Hematopoietic multipotent progenitor cell treated with erythropoietin and hydrocortisone succinate and interleukin-3 and kit ligand, for 15 days (in vitro differentiated cells): ENCODE data around the gene STARD3NL.

Source experiments
- DNase-seq: peaks from one replicate; pipeline ENCODE4 v3.0.0-alpha.2; 2015; ENCODE audit warnings: low spot score

The STARD3NL gene

DNA sequence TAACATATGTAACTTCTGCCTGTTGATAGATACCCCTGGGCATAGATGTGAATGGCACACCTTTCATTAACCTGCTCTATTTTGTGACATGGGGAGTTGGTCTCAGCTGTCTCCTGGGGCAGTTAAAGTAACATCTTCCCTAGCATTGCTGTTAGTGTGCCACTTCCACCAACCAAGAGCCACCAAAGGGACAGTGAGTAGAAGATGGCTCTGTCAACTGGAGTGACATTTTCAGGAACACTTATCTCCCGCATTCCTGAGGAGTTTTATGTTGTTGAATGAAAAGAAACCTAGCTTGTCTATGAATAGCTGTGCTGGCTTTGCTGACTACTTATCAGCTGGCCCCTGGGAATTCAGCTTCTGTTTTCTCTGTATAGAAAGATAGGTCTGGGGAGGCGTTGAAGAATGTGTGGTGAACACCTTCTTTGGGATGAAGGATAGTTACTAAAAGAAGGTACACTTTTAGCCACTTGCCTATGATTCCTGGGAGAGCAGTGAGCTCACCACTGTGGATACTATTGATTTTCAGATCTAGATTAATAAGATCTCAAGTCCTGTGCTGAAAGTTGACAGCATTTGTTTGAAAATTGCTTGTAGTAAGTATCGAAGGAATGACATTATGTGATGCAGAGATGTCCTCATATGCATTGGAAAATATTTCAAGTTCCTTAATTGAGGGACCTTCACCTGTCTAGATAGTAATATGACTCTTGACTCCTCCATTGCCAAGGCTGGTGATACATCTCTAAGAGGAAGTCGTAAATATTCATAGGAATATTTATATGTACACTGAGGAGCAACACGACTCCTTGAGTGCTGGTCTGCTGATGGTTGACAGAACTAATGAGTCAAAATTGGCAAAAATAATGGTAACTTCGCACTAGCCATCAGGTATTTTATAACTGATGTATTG lies 7.6 kb downstream of the STARD3NL start:
- no peak for DNase-seq

DNA sequence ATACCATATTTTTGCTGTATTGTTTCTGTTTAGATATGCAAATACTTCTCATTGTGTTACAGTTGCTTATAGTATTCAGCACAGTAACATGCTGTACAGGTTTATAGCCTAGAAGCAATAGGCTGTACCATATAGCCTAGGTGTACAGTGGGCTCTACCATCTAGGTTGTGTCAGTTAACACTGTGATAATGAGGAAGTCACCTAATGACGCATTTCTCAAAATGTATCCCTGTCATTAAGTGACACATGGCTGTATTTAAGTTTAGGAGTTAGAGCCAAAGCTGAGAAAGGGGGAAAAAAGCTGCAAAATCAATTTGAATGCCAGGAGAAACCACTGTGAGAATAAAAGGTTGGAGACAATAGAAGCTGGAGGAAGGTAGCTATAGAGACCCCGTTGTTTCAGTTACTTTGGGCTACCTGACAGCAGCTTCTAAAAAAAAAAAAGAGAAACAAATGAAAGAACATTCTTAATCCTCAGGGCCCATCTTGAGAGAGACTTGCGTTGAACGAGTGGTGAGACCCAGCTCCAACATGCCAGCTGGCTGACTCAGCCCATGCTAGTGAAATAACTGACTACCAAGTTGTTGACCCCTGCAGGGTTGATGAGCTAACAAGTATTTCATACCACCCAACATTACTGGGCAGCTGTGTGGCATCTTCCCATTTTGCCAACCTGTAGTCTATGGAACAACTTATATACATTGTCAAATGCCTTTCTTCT lies 8.7 kb downstream of the STARD3NL start:
- no peak for DNase-seq

DNA sequence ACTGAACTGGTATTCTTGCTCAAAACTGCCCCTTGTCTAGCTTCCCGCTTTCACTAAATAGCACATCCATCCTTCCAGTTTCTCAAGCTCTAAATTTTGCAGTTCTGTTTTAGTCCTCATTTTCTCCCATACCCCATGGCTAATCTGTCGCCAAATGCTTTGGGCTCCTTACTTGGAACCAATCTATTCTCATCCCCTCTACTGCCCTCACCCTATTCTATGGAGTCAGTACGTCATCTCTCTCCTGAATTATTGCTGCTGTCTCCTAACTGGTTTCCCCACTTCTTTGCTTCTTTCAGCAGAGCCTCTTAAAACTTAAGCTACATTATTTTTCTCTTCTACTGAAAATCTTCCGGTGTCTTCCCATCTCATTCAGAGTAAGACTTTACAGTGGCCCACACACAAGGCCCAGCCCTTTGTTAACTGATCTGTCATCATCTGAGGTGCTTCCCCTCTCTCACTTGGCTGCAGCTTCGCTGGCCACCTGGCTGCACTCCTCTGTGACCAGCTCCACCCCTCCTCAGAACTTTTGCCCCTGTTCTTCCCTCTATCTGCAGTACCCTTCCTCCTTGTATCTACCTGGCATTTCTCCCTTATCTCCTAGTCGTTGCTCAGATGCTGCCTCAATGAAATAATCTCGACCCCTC lies 9.9 kb downstream of the STARD3NL start:
- DNase-seq, result no peak

DNA sequence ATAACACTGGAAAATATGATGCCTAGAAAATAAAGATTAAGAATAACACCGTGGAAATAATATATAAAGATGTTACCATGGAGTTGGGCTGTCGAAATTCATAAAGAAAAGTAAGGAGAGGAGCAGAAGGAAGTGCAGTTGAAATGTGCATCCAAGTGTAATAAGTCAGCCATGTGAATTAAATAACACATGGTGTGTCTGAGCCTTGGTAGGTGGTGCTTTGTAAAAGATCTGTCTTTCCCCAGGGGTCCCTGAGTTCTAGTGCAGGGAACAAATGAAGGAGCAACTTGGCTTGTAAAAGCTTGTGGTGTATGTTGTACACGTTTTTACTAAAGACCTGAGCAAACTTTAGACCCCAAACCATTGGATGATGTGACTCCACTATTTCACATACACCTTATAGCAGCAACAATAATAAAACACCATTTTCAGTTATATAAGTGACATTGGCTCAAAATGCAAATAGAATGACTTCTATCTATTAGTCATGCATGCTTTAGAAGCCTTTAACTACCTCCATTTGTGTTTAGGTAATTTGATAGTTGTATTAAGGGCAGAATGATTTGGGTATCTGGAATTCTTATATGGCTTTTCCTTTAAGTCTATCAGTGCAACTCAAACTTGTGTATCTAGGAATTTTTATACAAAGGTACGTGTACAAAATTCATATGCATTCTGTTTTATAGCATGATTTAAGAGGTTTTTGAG lies 11.3 kb downstream of the STARD3NL start:
- DNase-seq, result no peak

DNA sequence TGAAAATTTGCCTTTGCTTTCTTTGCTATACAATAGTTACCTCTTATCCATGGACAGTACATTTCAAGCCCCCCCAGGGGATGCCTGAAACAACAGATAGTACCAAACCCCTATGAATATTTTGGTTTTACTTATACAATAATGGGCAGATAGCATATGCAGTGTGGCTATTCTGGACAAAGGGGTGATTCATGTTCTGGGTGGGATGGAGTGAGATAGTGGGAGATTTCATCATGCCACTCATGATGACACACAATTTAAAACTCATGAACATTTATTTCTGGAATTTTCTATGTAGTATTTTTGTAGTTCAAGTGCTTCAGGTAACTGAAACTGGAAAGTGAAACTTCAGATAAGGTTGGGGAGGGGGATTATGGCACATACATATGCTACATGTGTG lies 12.0 kb downstream of the STARD3NL start:
- no peak for DNase-seq

DNA sequence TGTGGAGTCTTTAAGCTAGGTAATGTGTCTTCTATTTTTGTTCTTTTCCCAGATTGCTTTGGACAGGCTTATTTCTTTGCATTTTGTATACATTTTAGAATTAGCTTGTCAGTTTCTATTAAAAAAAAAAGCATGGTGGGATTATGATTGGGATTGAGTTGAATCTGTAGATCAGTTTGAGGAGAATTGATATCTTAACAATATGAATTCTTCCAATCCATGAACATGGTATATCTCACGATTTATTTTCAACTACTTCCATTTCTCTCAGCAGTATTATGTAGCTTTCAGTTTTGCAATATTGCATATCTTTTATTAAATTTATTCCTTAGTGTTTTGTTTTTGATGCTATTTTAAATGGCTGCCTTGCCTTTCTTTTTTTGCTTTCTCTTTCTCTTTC lies 13.7 kb downstream of the STARD3NL start:
- no peak for DNase-seq

DNA sequence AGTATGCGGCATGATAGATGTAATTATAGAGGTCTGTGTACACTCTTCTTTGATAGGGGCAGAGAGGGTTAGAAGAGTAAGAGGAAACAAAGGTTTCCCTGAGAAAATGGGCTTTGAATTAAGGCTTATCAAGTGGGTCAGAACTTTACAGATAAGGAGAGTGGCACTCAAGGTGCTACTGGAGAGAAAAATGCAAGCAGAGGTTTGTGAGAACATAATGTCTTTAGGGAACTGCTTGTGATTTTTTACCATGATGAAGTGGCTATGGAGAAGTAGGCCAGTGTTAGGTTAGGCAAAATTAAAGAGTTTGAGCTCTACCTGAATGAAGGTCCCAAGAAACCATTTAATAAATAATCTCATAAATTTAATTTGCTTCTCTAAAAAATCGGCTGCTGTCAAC lies 14.3 kb downstream of the STARD3NL start:
- DNase-seq, result no peak

DNA sequence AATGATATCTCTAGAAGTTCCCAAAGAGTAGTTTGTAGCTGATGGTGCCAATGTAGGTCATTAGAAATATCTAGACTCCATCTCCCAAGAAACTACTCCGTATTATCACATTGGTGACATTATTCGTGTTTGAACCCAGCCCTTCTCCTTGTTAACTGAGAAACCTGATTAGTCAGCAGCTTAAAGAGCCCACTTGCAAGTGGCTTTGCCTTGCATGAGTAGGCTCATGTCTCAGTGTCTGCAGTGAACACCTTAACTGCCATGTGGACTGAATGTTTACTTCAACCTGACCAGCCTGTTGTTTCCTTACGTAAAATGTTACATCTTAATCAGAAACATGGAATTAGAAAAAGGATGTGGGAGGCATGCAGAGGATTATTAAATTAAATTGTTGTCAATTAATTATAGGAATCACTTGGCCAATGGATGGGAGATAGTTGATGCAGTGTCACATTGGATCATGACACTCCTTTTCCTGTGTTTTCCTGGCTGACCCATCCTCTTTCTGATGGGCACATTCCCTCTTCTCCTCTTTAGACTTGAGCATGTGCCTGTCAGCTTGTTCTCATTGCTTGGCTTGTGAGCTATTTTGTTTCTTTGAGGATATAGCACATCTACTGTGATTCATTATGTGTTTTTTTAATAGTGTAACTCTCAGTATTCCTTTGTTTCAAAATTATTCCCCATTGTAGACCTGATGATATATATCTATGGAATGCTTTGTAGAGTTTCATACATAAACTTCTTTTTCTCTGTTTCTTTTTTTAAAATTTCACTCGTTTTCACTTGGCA lies 18.0 kb downstream of the STARD3NL start:
- DNase-seq, result no peak

DNA sequence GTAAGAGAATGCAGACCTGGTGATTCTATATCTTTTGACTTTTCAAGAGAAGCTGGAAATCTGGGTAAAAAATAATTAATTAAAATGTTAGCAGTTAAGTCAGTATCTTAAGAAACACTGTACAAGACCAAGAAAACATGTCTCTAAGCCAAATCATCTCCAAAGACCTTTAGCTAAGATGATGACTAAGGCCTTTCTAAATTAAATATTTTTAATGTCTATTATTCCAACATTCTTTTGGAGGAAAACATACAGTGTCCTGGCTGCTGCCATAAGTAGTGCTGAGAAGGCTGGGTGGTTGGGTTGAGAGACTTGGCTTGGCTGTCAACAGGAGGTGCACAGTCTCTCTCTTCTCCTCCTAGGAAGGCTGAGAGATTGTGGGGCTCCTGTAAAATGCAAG lies 20.3 kb downstream of the STARD3NL start:
- DNase-seq, result no peak

DNA sequence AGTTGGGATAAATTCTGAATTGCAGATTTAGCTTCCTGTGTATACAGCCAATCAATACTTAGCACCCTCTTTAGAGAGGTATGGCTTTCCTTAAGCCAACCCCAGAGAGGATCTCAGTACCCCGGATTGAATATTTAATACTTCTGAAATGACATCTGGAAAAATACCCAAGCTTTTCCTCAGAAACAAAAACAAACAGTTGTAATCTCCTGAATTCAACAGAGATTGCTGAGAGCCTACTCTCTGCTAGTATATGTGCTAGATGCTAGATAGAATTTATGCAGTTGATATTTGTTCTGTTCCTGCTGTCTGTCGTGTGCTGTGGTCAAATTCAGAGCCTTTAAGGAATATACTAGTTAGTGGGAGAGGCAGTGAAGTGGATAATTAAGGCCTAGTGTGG lies 21.1 kb downstream of the STARD3NL start:
- no peak for DNase-seq

DNA sequence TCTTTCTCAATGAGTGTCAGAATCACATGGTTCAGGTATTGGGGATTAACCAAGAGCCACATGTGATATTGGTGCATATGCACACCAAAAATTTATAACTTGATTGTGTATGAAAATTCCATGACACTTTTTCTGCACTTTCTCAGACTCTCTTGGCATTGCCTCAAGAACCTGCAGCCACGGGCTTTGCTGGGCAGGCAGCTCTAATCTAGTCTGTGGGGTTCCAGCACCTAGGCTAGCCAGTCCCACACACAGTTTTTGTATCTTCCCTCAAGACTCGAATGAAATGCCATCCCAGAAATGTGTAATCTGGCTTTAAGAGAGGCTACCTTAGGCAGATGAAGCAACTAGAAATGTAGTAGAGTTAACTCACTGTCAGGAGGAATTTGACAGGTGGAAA lies 21.7 kb downstream of the STARD3NL start:
- no peak for DNase-seq

DNA sequence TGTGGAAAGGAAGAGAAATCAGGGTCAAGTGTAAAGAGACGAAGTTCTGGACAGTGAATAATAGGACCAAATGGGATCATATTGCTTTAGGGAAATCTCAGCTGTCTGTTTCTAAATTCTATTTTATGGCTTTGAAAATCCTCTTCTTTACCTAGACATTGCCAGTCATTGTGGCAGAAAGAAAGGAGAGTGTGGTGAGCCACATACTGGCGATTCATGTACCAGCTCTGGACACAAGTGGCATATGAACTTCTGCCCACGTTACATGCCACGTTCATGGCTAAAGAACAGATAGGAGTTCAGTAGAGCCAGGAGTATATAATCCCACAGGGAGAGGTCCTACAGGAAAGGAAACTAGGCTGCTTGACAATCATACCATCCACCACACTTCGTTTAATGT lies 28.0 kb downstream of the STARD3NL start:
- DNase-seq, result no peak

DNA sequence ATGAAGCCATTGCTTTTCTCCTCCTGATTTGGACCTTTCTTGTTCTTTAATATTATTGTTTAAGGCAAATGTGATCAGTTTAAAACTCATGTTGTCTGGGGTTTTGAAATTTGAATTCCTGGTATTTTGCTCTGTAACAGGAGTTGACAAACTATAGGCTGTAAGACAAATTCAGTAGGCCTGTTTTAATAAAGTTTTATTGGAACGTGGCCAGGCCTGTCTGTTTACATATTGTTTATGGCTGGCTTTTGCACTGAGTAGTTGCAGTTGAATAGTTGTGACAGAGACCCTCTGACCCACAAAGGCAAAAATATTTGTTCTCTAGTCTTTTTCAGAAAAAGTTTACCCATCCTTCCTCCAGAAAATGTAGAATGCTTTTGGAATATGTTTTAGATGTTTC lies 29.8 kb downstream of the STARD3NL start:
- no peak for DNase-seq

DNA sequence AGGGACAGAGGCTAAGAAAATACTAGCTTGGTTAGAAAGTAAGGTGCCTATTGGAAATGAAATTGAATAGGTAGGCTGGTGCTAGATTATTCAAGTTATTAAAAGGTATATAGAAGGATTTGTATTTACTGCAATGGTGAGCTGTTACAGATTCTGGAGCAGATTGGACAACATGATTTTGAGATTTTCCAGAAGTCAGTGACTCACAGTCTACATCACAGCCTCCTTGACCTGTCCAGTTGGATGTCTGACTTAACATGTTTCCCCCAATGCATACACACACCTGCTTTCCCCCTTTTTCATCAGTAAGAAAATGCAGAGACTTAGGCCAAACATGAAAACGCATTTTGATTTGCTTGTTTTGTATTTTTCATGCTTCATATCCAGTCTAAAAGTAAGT lies 33.4 kb downstream of the STARD3NL start:
- DNase-seq, result no peak

DNA sequence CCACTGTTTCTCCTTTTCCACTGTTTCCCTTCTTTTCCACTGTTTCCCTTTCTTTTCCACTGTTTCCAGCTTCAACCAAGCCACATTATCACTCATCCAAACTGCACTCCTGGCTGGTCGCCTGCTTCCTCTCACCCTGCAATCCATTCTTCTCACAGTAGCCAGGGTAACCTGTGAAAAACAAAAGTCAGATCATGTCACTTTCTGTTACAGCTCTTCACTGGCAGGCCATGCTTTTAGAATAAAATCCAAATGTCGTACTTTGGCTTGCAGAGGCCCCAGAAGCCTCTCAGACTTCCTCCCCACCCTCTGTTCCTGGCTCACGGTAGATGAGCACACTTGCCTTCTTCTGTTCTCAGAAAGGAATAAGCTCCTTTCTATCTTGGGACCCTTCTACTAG lies 33.9 kb downstream of the STARD3NL start:
- DNase-seq, result no peak

DNA sequence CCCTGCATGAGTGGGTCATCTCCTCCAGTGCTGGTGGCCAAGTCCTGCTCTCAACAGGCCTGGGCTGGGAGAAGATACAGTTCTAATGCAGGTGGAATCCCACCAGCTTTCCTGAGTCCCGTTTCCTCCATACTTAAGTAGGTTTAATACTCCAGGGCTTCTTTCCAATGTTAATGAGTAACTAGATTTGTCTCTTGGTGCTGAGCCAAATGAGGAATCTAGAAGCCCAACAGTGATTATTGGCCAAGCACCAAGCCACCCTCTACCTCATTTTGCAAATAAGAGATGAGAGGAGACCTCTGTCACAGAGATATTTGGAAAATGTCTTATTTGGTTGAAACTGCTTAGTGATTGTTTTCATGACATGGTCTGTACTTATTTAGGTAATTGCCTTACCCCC lies 37.1 kb downstream of the STARD3NL start:
- DNase-seq, result no peak

DNA sequence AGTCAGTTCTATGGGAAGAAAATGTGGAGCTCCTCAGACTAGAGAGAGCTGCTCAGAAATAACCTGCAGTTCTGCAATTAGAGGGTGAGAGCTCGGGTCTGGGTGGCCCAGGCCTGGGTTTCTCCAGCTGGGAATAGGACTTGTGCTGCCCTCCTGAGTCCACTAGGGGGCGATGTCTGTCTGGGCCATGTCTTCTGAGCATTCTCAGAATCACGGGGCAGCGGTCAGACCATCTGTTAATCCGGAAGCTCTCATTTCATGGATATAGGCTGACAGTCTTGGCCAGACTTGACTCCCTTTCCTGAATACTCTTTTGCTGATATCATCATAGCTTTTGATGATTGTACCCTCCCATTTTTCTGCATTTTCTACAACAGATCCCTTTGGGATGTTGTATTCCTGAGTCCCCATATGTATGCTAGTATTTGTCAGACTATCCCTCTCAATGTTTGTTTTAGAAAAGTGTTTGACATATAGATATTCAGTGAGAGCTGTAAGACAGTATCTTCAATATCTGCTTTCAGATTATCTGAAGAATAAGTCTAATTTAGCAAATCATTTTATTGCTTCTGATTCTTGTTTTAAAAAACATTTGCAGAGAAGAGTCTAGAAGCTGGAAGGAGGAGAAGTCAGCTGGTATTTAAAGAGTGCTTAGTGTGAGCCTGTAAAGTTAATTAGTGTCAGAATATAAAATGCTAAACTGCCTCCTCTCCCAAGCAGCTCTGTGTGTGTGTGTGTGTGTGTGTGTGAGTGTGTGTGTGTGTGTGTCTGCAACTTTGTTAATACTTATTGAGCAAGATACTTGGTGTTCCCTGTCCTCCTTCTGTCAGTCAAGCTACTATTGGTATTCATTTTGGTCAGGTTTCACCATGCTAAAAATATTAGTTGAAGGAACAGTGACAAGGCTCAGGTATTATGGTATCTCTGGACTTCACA lies 38.0 kb downstream of the STARD3NL start:
- peak; percentile 73 for DNase-seq

DNA sequence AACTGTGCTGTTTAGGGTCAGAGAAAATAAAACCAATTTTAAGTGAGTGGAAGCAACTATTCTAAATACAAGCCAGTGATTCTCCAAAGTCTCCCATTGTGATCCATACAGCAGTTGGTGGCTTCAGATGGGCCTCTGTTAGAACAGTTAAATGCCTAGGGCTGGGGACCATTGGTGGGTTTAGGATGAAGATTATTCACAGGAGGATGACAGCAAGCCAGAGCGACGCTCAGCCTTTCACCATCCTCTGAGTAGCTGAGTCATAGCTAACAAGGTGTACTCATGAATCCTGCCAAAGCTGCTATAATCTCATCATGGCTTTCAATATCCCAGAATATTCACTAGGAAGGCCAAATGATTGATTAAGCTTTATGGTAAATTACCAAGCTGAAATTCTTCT lies 39.6 kb downstream of the STARD3NL start:
- no peak for DNase-seq

DNA sequence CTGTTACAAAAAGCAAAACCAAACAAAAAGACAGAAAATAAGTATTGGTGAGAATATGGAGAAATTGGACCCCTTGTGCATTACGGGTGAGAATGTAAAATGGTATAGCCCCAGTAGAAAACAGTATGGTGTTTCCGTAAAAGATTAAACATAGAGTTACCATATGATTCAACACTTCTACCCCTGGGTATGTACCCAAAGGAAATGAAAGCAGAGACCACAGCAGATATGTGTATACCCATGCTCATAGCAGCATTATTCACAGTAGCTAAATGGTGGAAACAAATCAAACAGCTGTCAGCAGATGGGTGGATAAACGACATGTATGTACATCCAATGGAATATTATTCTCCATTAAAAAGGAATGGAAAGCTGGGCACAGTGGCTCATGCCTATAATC lies 42.4 kb downstream of the STARD3NL start:
- no peak for DNase-seq

DNA sequence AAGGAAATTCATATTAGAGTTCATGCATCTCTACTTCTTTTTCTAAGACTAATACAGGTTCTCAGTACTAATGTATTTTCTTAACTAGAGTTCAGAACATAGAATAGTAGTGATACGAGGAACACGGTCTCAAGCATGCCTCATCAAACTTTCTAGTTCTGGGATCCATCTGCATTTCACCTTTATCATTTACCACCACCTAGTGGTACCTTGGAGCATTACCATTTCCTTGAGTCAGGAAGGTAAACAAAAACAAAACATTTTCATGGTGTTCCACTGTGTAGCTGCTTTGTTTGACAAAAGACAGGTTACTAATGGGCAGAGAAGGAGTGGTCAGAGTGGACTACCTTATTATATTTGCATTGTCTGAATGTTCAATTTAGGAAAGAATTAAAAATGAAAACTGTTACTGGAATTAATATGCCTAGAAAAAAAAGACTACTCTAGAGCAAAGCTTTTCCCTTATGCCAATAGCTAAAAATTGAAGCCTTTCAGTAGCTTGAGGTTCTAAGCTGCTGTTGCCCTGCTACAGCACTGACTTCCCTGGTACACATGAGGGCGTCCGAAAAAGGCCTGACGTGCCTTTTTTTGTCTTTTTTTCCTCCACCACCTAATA lies 44.5 kb downstream of the STARD3NL start:
- peak; percentile 74 for DNase-seq
